AG09309 (cell line): ENCODE data around the gene TAS2R9.

Experiments used
- DNase-seq: peaks from one replicate; pipeline ENCODE4 v3.0.0-alpha.2; 2010; ENCODE audit warnings: low read depth
- H3K4me3 ChIP-seq: 2 replicates; pipeline ENCODE4 v1.5.1; 2011; ENCODE audit warnings: mild to moderate bottlenecking, low read depth, low read length, moderate library complexity; ENCODE audit not compliant: control insufficient read depth
- TF ChIP-seq, protein P1 (sequence below): IDR thresholded peaks from 2 replicates; pipeline ENCODE4 v1.5.1; 2011; ENCODE audit warnings: mild to moderate bottlenecking, low read depth, low read length, inconsistent platforms; ENCODE audit not compliant: insufficient read depth, control insufficient read depth; ENCODE audit errors: missing control alignments

Gene TAS2R9, protein sequence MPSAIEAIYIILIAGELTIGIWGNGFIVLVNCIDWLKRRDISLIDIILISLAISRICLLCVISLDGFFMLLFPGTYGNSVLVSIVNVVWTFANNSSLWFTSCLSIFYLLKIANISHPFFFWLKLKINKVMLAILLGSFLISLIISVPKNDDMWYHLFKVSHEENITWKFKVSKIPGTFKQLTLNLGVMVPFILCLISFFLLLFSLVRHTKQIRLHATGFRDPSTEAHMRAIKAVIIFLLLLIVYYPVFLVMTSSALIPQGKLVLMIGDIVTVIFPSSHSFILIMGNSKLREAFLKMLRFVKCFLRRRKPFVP

DNA sequence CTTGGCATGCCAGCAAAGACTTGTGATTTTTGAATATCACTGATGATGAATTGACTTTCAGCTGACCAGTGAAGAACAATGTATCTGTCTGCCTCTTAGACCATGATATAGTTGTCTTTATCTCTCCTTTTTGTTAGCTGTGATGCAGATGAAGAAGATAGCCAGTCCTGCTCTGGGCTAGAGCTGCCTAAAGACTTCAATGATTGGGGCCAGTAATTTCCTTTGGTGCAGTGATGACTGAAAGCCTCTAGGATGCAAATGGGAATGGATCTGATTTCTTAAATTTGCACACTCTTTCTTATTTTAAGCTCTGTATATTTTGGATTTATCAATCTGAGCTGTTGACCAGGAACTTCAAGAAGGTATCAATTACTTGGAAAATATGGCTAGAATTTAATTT is at the start of gene TAS2R9:
TAS2R9 (minus strand) TSS at position 101 of the 400 bp plus-strand sequence; CDS start at position 8, 93 bp downstream.
- TF ChIP-seq, protein P1, sequence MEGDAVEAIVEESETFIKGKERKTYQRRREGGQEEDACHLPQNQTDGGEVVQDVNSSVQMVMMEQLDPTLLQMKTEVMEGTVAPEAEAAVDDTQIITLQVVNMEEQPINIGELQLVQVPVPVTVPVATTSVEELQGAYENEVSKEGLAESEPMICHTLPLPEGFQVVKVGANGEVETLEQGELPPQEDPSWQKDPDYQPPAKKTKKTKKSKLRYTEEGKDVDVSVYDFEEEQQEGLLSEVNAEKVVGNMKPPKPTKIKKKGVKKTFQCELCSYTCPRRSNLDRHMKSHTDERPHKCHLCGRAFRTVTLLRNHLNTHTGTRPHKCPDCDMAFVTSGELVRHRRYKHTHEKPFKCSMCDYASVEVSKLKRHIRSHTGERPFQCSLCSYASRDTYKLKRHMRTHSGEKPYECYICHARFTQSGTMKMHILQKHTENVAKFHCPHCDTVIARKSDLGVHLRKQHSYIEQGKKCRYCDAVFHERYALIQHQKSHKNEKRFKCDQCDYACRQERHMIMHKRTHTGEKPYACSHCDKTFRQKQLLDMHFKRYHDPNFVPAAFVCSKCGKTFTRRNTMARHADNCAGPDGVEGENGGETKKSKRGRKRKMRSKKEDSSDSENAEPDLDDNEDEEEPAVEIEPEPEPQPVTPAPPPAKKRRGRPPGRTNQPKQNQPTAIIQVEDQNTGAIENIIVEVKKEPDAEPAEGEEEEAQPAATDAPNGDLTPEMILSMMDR = no peak
- DNase-seq = no peak

DNA sequence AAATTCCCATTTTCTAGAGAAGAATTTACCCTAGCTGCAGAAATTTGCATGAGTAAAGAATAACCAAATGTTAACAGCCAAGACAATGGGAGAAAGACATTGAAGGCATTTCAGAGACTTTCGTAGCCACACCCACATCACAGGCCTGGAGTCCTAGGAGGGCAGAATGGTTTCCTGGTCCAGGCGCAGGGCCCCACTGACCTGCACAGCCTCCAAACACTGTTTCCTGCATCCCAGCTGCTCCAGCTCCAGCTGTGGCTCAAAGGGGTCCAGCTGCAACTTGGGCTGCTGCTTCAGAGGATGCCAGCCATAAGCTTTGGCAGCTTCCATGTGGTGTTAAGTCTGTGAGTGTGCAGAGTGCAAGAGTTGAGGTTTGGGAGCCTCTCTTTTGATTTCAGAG is 45.8 kb upstream of the TAS2R9 start:
- no peak overlapping the region for H3K4me3 ChIP-seq
- TF ChIP-seq, protein P1 = no peak
- DNase-seq = no peak

More for the DNA sequence above, at the start of gene TAS2R9:
- no peak within 1 kb of the TSS for H3K4me3 ChIP-seq

DNA sequence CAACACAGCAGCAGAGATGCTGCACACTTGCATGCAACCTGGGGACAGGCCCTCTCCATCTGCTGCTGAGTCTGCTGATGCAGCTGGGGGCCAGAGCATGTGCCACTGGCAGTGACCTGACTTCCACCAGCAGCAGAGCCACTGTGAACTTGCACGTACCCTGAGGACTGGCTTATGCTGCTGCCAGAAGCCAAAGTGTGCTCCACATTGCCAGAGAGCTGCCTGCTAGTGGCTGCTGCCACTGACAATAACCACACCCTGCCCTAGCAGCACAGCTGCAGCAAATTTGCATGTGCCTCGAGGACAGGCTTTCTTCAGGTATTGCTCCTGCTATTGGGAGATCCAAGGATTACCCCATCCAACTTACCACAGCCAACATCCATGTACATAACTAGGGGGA is 43.8 kb upstream of the TAS2R9 start:
- DNase-seq = no peak
- no peak overlapping the region for H3K4me3 ChIP-seq
- TF ChIP-seq, protein P1 = no peak

DNA sequence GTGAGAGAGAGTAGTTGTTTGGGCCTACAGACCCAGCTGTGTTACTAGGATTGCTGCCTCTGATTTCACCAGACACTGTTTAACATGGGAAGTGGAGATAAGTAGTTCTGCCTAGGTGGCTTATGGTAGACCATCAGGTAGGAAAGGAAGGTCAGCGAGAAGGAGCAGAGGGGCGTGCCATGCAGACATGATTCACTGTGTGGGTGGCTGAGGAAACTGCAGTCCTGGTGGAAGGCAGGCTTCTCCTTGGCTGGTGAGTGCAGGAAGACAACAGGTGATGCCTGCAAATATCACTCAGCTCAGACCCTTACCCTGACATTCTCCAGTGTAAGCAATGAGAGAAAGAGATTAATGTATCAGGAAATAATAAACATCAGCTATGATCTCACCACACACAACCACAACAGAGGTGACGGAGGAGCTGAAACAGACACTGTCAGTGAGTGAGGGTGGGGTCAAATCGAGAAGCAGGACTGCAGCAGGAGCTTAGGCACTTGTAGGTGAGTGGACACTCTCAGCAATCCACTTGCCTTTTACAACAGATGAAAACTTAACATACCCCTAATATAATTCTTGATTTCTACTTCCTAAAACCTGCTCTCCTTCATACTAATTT is 41.4 kb upstream of the TAS2R9 start:
- no peak overlapping the region for H3K4me3 ChIP-seq
- TF ChIP-seq, protein P1 = no peak
- no peak for DNase-seq

DNA sequence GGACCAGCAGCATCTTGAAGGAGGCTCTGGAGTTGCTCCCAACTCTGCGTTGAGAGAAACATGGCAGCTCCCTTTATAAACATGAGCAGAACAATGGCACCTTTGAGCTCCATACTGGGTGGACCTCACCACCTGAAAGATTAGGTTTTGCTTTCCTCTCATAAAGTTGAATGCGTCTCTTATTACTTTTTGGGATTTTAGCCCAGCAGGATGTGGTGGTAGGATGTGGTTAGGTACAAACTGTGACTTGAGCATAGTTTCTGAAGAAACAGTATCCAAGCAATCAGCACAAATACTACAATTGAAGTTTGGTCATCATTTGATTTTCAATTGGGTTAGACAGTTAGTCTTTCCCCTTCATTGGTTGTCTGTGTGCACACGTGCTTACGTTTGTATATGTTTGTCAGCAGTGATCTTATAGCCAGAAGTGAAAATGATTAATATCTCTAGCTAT is 39.5 kb upstream of the TAS2R9 start, which contains the start of gene PRR4:
PRR4 (minus strand) TSS at position 51 of the 454 bp plus-strand sequence; CDS start at position 13, 38 bp downstream.
- no peak for DNase-seq
- TF ChIP-seq, protein P1 = no peak
- no peak within 1 kb of the TSS for H3K4me3 ChIP-seq

DNA sequence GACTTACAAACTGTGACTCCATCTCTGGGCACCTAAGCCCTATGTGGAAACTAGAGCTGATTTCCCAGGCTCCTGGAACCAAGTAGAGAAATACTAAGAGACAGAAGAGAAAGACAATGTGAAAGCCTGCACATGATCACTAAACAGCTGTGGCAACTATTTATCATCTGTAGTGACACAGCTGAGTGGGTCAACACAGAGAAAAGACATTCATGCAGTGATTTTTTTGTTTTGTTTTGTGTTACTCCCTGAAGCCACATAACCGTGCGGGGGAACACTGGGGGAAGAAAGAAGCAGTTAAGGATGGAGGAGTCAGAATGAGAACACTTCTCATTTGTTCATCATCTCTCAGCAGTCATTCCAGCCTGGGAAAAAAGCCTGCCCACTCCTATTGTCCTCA is 37.8 kb upstream of the TAS2R9 start:
- TF ChIP-seq, protein P1 = no peak
- no peak for DNase-seq
- no peak overlapping the region for H3K4me3 ChIP-seq

DNA sequence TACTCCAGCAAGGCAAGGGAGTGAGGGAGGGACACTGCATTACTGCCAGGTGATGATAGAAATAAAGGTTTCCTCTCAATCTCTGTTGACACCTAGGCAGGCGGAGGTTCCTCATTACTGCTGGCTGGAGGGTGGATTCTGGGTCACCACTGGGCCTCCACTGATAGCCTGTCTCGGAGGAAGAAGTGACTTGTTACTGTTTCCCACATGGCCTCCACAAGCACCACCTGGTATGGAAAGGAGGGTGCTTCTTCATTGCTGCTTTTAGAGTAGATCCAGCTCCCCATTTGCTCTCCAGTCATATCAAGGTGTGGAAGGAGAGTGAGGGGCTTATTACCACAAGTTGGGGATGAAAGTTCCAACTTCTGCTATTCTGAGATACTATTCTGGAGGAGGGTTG is 32.9 kb upstream of the TAS2R9 start:
- H3K4me3 ChIP-seq = no peak overlapping the region
- TF ChIP-seq, protein P1 = no peak
- no peak for DNase-seq
